Measurements from ENCODE around the gene ZNF487. TPM values are rescaled to one million over a fixed set of nuclear protein-coding genes. Genes with fewer than 3 reads are reported as not detected.
A peak's percentile ranks its signal among the peaks of the same experiment; 100 is the strongest.

Gene ZNF487
- total and polyA plus RNA-seq, 2 of the 13 experiments (the other 11 are each of a cell fraction or from before 2014, with no cell fraction given) = 7.4 to 8.8 TPM

- no peak for TF ChIP-seq SSRP1 (CRISPR knock-in tag; IDR thresholded peaks at IDR 0.05)
- TF ChIP-seq ZNF674 (CRISPR knock-in tag; IDR thresholded peaks at IDR 0.05; ENCODE audit: low read depth) = no peak
- TF ChIP-seq TEAD3 (CRISPR knock-in tag; optimal IDR thresholded peaks at IDR 0.05; ENCODE audit: borderline replicate concordance) = no peak
- TF ChIP-seq BRCA1 (CRISPR knock-in tag; IDR thresholded peaks at IDR 0.05) = no peak
- TF ChIP-seq THAP11 (CRISPR knock-in tag; IDR thresholded peaks at IDR 0.05) = no peak
- no peak for TF ChIP-seq REXO4 (CRISPR knock-in tag; IDR thresholded peaks at IDR 0.05; ENCODE audit: borderline replicate concordance)
- TF ChIP-seq ZNF614 (CRISPR knock-in tag; IDR thresholded peaks at IDR 0.05; ENCODE audit: borderline replicate concordance) = no peak
- no peak for TF ChIP-seq ZNF275 (CRISPR knock-in tag; IDR thresholded peaks at IDR 0.05; ENCODE audit: borderline replicate concordance)
- TF ChIP-seq ZNF883 (CRISPR knock-in tag; IDR thresholded peaks at IDR 0.05; ENCODE audit: not compliant biosample characterization) = no peak
- no peak for TF ChIP-seq FOXC1 (CRISPR knock-in tag; IDR thresholded peaks at IDR 0.05; ENCODE audit: borderline replicate concordance)
- TF ChIP-seq NCOR1 (IDR thresholded peaks at IDR 0.05; ENCODE audit: borderline replicate concordance, low read length) = no peak
- TF ChIP-seq THAP8 (CRISPR knock-in tag; IDR thresholded peaks at IDR 0.05; ENCODE audit: borderline replicate concordance) = no peak
Observed at GRCh38 chr10:43458227-43458626, 21.3 kb downstream of the ZNF487 start (continued).

GRCh38 chr10:43461950-43462349 lies 25.0 kb downstream of the ZNF487 start:
- Histone ChIP-seq H2AFZ (ENCODE audit: low read length) (no peak overlapping the region), H3K4me1 (ENCODE audit: insufficient read depth, low read length) (peaks cover 10% of the 10 kb centered on the region; the same call in 1 of the 2 replicates), H3K9ac (ENCODE audit: insufficient read depth, low read depth, low read length) (no peak overlapping the region), H3K27ac (ENCODE audit: extremely low read length, insufficient read depth, low read length) (no peak overlapping the region), H3K36me3 (replicated peaks in 1 of 2; ENCODE audit: control insufficient read depth in 1 of 2, insufficient read depth in 2 of 2, low read length in 2 of 2) (no peaks in the 10 kb centered on the region), H4K20me1 (ENCODE audit: insufficient read depth, low read length) (no peaks in the 10 kb centered on the region), H3K9me3 (ENCODE audit: low read length) (no peaks in the 10 kb centered on the region), H3K27me3 (ENCODE audit: control insufficient read depth in 1 of 2, insufficient read depth in 2 of 2, low read length in 2 of 2) (no peaks in the 10 kb centered on the region), H3K79me2 (ENCODE audit: insufficient read depth, low read length) (no peaks in the 10 kb centered on the region), H3K4me2 (ENCODE audit: low read depth, low read length) (no peak overlapping the region), H3K4me3 (replicated peaks in 1 of 3; ENCODE audit: insufficient read depth in 1 of 3, low read depth in 2 of 3, low read length in 3 of 3) (no peak overlapping the region)
- 56% methylated on average over 5 of the region's 5 CpGs for whole genome bisulfite sequencing (ENCODE audit: low lambda C conversion rate)
- ChIA-PET CTCF (ENCODE audit: low intra/inter-chr PET ratio, low total read pairs) (interaction anchor here (1.3 to 1.7 kb wide), 5 partner anchors 72 to 196 kb away, joined by 4 to 16 read pairs (median 6); partner anchors contain the start of gene RASGEF1A), POLR2A (no interaction called here)
- intact Hi-C loops (cut with micrococcal nuclease; ENCODE audit: unreplicated experiment) = loop anchor here (1.0 to 5.0 kb wide), 3 partner anchors 114 to 260 kb away; no protein-coding TSS in a partner anchor
- ATAC-seq = peak; percentile 79
- peak; percentile 94 for FAIRE-seq
- DNase-seq (ENCODE audit: low spot score) = peak; percentile 84
- in situ Hi-C loops (cut with HindIII; ENCODE audit: extremely low pct_ligation_motif_present, low pct_unique_long_range_greater_than_20kb) = loop anchor here (10.0 kb wide), 1 partner anchor 167 kb away; no protein-coding TSS in a partner anchor
- no TSS peak for BruUV-seq (replicated peaks)
- TF ChIP-seq HNF1B (CRISPR knock-in tag; IDR thresholded peaks at IDR 0.05) (no peak), ZNF121 (CRISPR knock-in tag; IDR thresholded peaks at IDR 0.05) (peak; percentile 93), STAG1 (CRISPR knock-in tag; IDR thresholded peaks at IDR 0.05) (peak; percentile 88), SMC3 (IDR thresholded peaks at IDR 0.05; ENCODE audit: low read length) (peak; percentile 67), RAD21 (CRISPR knock-in tag; IDR thresholded peaks at IDR 0.05) (peak; percentile 49; the same call in 1 of the 2 replicates), CTCF (CRISPR knock-in tag; IDR thresholded peaks at IDR 0.05) (peak; percentile 73)

All from HepG2 (cell line).